GM19468 (cell line): ENCODE data around the gene LCK.

Experiments used
- ATAC-seq: cut with Tn5 transposase; IDR thresholded peaks from one replicate; pipeline ENCODE4 v1.9.1; 2021; ENCODE audit warnings: mild to moderate bottlenecking, moderate library complexity, moderate number of reproducible peaks; ENCODE audit not compliant: unreplicated experiment; ENCODE audit errors: extremely low read depth

The LCK gene

GRCh38 chr1:32250893-32251716 is at the start of gene LCK:
LCK (plus strand) TSS chr1:32251265; CDS start chr1:32274330, 23,065 bp downstream.
- ATAC-seq = no peak

GRCh38 chr1:32204943-32205361 is 46.1 kb upstream of the LCK start:
- no peak for ATAC-seq

- ATAC-seq = no peak
Measured at GRCh38 chr1:32205401-32206370, 45.4 kb upstream of the LCK start, which contains the start of gene IQCC. IQCC (plus strand) TSS chr1:32205671; CDS start chr1:32205682, 11 bp downstream.

- no peak for ATAC-seq
Measured at GRCh38 chr1:32208469-32208868, 42.6 kb upstream of the LCK start.

GRCh38 chr1:32208891-32209328 is 42.2 kb upstream of the LCK start, which contains the start of gene DCDC2B:
DCDC2B (plus strand) TSS chr1:32209089; CDS start chr1:32209094, 5 bp downstream.
- ATAC-seq = no peak

- no peak for ATAC-seq
Measured at GRCh38 chr1:32215629-32216480, 35.2 kb upstream of the LCK start.

- ATAC-seq = no peak
Measured at GRCh38 chr1:32216566-32216965, 34.5 kb upstream of the LCK start.

- no peak for ATAC-seq
Measured at GRCh38 chr1:32219022-32219421, 32.0 kb upstream of the LCK start.

- no peak for ATAC-seq
Measured at GRCh38 chr1:32220746-32221580, 30.1 kb upstream of the LCK start.

GRCh38 chr1:32221581-32221979 is 29.5 kb upstream of the LCK start:
- ATAC-seq = no peak

GRCh38 chr1:32221980-32222755 is 28.9 kb upstream of the LCK start, which contains the start of the genes EIF3I and TMEM234:
EIF3I (plus strand) TSS chr1:32222407; CDS start chr1:32222442, 35 bp downstream.
TMEM234 (minus strand) TSS chr1:32222353; CDS start chr1:32222322, 31 bp downstream.
- peak; percentile 50 for ATAC-seq

- no peak for ATAC-seq
Measured at GRCh38 chr1:32223683-32224082, 27.4 kb upstream of the LCK start.

GRCh38 chr1:32224285-32224684 is 26.8 kb upstream of the LCK start:
- no peak for ATAC-seq

GRCh38 chr1:32228771-32229170 is 22.3 kb upstream of the LCK start:
- no peak for ATAC-seq

GRCh38 chr1:32231843-32232432 is 19.1 kb upstream of the LCK start:
- ATAC-seq = no peak

- ATAC-seq = no peak
Measured at GRCh38 chr1:32232558-32233304, 18.3 kb upstream of the LCK start.

GRCh38 chr1:32234792-32235191 is 16.3 kb upstream of the LCK start:
- no peak for ATAC-seq
